Activated CD8-positive, alpha-beta T cell treated with anti-CD3 and anti-CD28 coated beads for 36 hours (primary cell): ENCODE measurements around the gene SS18L1. TPM values are rescaled to one million over a fixed set of nuclear protein-coding genes. Genes with fewer than 3 reads are reported as not detected.

Experiments
- ATAC-seq: fragments of 200-7000 bp; cut with Tn5 transposase; one replicate; pipeline ENCODE4 v1.10.0; 2021; ENCODE audit warnings: mild to moderate bottlenecking, moderate library complexity
- CTCF ChIA-PET: fragments of 350-600 bp; sonication (Branson Sonifier 250); formaldehyde crosslinking; loops from one replicate; lab custom pipeline; 2021; ENCODE audit warnings: antibody characterized with exemption; lab: Charles Lee
- POLR2A ChIA-PET: fragments of 350-600 bp; sonication (Branson Sonifier 250); formaldehyde crosslinking; loops from one replicate; lab custom pipeline; 2021; ENCODE audit warnings: antibody characterized with exemption; lab: Charles Lee
- DNase-seq: peaks from one replicate; pipeline ENCODE4 v3.0.0-alpha.2; 2020
- H3K27ac Mint-ChIP-seq: one replicate; pipeline ENCODE4 v1.8.0; 2021; ENCODE audit warnings: mild to moderate bottlenecking, mixed read lengths
- H3K27me3 Mint-ChIP-seq: one replicate; pipeline ENCODE4 v1.8.0; 2021; ENCODE audit warnings: mixed read lengths
- H3K36me3 Mint-ChIP-seq: one replicate; pipeline ENCODE4 v1.8.0; 2021; ENCODE audit warnings: low read depth, mixed read lengths
- H3K4me1 Mint-ChIP-seq: one replicate; pipeline ENCODE4 v1.8.0; 2021; ENCODE audit warnings: low read depth, mixed read lengths
- H3K4me3 Mint-ChIP-seq: one replicate; pipeline ENCODE4 v1.8.0; 2021; ENCODE audit warnings: mild to moderate bottlenecking, moderate library complexity, mixed read lengths
- H3K9me3 Mint-ChIP-seq: one replicate; pipeline ENCODE4 v1.8.0; 2021; ENCODE audit warnings: mixed read lengths
- CTCF ChIP-seq: fragments of 200-600 bp; IDR thresholded peaks from one replicate; pipeline ENCODE4 v1.8.0; 2022; ENCODE audit warnings: antibody characterized with exemption, mild to moderate bottlenecking
- intact Hi-C: fragments of 100-400 bp; cut with micrococcal nuclease; formaldehyde crosslinking; loops from one replicate; pipeline ENCODE4 v1.10.0; 2022
- total RNA-seq, 2 experiments: library from RNA; stranded (reverse); gene quantifications; one replicate each; pipeline ENCODE4 v1.2.3, GENCODE V29; 2021

The SS18L1 gene
- total RNA-seq, 2 experiments from 2014 or later, result 15.3 to 16.1 TPM

GRCh38 chr20:62182469-62183425, 39.2 kb downstream of the SS18L1 start, which contains the start of gene MTG2:
Gene MTG2 (plus strand): TSS chr20:62183028. CDS start chr20:62193421, 10,393 bp downstream.
- DNase-seq (peak; percentile 95), ATAC-seq (peak; percentile 97)
- Mint-ChIP-seq H3K4me1 (peaks cover 34% of the 10 kb centered on the region), H3K27ac (peak within 1 kb of the TSS; percentile 88), H3K4me3 (peak within 1 kb of the TSS; percentile 88), H3K36me3 (peaks cover 9% of the 10 kb centered on the region), H3K9me3 (no peaks in the 10 kb centered on the region), H3K27me3 (no peaks in the 10 kb centered on the region)
- ChIA-PET CTCF (no interaction called here), POLR2A (interaction anchor here (0.9 to 1.4 kb wide), 5 partner anchors 33 to 147 kb away, joined by 3 to 4 read pairs (median 3); no protein-coding TSS in a partner anchor)
- intact Hi-C loops, result no loop called here
- no peak for TF ChIP-seq CTCF

GRCh38 chr20:62183426-62184142, 40.0 kb downstream of the SS18L1 start:
- ChIA-PET POLR2A (interaction anchor here (1.0 to 1.4 kb wide), 4 partner anchors 33 to 148 kb away, joined by 3 read pairs; no protein-coding TSS in a partner anchor), CTCF (no interaction called here)
- Mint-ChIP-seq H3K27ac (peak overlapping the region; percentile 88), H3K36me3 (peaks cover 9% of the 10 kb centered on the region), H3K4me3 (peak overlapping the region; percentile 88), H3K9me3 (no peaks in the 10 kb centered on the region), H3K4me1 (peaks cover 35% of the 10 kb centered on the region), H3K27me3 (no peaks in the 10 kb centered on the region)
- DNase-seq (no peak), ATAC-seq (no peak)
- intact Hi-C loops, result no loop called here
- no peak for TF ChIP-seq CTCF

- DNase-seq (no peak), ATAC-seq (no peak)
- ChIA-PET POLR2A (no interaction called here), CTCF (no interaction called here)
- H3K4me1 Mint-ChIP-seq, result peaks cover 38% of the 10 kb centered on the region
- peaks cover 6% of the 10 kb centered on the region for H3K36me3 Mint-ChIP-seq
- no peak overlapping the region for H3K4me3 Mint-ChIP-seq
- no peaks in the 10 kb centered on the region for H3K27me3 Mint-ChIP-seq
- H3K9me3 Mint-ChIP-seq, result no peaks in the 10 kb centered on the region
- H3K27ac Mint-ChIP-seq, result no peak overlapping the region
- intact Hi-C loops, result no loop called here
- no peak for TF ChIP-seq CTCF
Observed at GRCh38 chr20:62186096-62186426, 42.5 kb downstream of the SS18L1 start.

- H3K27me3 Mint-ChIP-seq, result no peaks in the 10 kb centered on the region
- intact Hi-C loops, result no loop called here
- H3K4me1 Mint-ChIP-seq, result peaks cover 34% of the 10 kb centered on the region
- H3K36me3 Mint-ChIP-seq, result peaks cover 6% of the 10 kb centered on the region
- no peak overlapping the region for H3K4me3 Mint-ChIP-seq
- CTCF ChIA-PET, result interaction anchor here (1.0 kb wide), 1 partner anchor 177 kb away, joined by 4 read pairs; no protein-coding TSS in a partner anchor
- ATAC-seq, result no peak
- peak overlapping the region; percentile 41 for H3K27ac Mint-ChIP-seq
- no peak for DNase-seq
- POLR2A ChIA-PET, result no interaction called here
- no peaks in the 10 kb centered on the region for H3K9me3 Mint-ChIP-seq
- TF ChIP-seq CTCF, result no peak
Observed at GRCh38 chr20:62186887-62187866, 43.6 kb downstream of the SS18L1 start.
